Measurements from ENCODE around the gene HGD. TPM values are rescaled to one million over a fixed set of nuclear protein-coding genes. Genes with fewer than 3 reads are reported as not detected.

HGD gene
- total and polyA plus RNA-seq, 2 donors (not counting 1 experiment from before 2014, with no cell fraction given) = 0.75 to 0.91 TPM

GRCh38 chr3:120642368-120642948 is 39.6 kb downstream of the HGD start:
- no peak overlapping the region for H3K9ac ChIP-seq (ENCODE audit: low read length)
- no peaks in the 10 kb centered on the region for H3K4me1 Mint-ChIP-seq
- H3K27me3 Mint-ChIP-seq = peaks cover 10% of the 10 kb centered on the region
- ChIA-PET POLR2A (no interaction called here), CTCF (no interaction called here)
- H3K4me2 ChIP-seq (replicated peaks; ENCODE audit: low read depth, low read length, poor library complexity, severe bottlenecking) = no peak overlapping the region
- intact Hi-C loops (cut with micrococcal nuclease) = no loop called here
- no peaks in the 10 kb centered on the region for H3K79me2 ChIP-seq (ENCODE audit: control insufficient read depth, insufficient read depth, low read length)
- no peaks in the 10 kb centered on the region for H4K20me1 ChIP-seq (ENCODE audit: control insufficient read depth, insufficient read depth, low read length, poor library complexity, severe bottlenecking)
- no peaks in the 10 kb centered on the region for H3K27me3 ChIP-seq (replicated peaks in 1 of 4; ENCODE audit: control extremely low read depth in 1 of 4, control insufficient read depth in 3 of 4, insufficient read depth in 4 of 4, low read length in 3 of 4)
- no peak for TF ChIP-seq EZH2 (IDR thresholded peaks at IDR 0.05; ENCODE audit: borderline replicate concordance, insufficient read depth, low read depth, low read length, poor library complexity, severe bottlenecking)
- TF ChIP-seq, protein P1, sequence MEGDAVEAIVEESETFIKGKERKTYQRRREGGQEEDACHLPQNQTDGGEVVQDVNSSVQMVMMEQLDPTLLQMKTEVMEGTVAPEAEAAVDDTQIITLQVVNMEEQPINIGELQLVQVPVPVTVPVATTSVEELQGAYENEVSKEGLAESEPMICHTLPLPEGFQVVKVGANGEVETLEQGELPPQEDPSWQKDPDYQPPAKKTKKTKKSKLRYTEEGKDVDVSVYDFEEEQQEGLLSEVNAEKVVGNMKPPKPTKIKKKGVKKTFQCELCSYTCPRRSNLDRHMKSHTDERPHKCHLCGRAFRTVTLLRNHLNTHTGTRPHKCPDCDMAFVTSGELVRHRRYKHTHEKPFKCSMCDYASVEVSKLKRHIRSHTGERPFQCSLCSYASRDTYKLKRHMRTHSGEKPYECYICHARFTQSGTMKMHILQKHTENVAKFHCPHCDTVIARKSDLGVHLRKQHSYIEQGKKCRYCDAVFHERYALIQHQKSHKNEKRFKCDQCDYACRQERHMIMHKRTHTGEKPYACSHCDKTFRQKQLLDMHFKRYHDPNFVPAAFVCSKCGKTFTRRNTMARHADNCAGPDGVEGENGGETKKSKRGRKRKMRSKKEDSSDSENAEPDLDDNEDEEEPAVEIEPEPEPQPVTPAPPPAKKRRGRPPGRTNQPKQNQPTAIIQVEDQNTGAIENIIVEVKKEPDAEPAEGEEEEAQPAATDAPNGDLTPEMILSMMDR (IDR thresholded peaks at IDR 0.05) = no peak
- no peaks in the 10 kb centered on the region for H3K9me3 ChIP-seq (ENCODE audit: control extremely low read depth in 1 of 3, control insufficient read depth in 2 of 3, insufficient read depth in 1 of 3, low read length in 2 of 3)
- H3K27ac Mint-ChIP-seq = no peak overlapping the region
- H3K4me3 Mint-ChIP-seq = no peak overlapping the region
- no peak overlapping the region for H3K27ac ChIP-seq (ENCODE audit: low read length in 2 of 2)
- ATAC-seq (ENCODE audit: low read depth) (no peak), DNase-seq (no peak)
- H3K36me3 ChIP-seq (replicated peaks in 1 of 2; ENCODE audit: control extremely low read depth in 1 of 2, control insufficient read depth in 1 of 2, extremely low read depth in 1 of 2, insufficient read depth in 2 of 2, low read length in 1 of 2) = no peaks in the 10 kb centered on the region
- no peak overlapping the region for H2AFZ ChIP-seq (ENCODE audit: insufficient read depth, low read depth, low read length, poor library complexity, severe bottlenecking)
- WGBS (ENCODE audit: insufficient coverage) = 33% methylated on average over 4 of the region's 4 CpGs
- no peaks in the 10 kb centered on the region for H3K9me3 Mint-ChIP-seq (ENCODE audit: insufficient read depth)
- H3K4me1 ChIP-seq (ENCODE audit: control insufficient read depth in 2 of 2, insufficient read depth in 2 of 2, low read length in 2 of 2) = no peaks in the 10 kb centered on the region
- H3K4me3 ChIP-seq (ENCODE audit: control extremely low read depth in 1 of 5, extremely low read depth in 1 of 5, insufficient read depth in 1 of 5, low read depth in 2 of 5, low read length in 4 of 5) = no peak overlapping the region

DNA sequence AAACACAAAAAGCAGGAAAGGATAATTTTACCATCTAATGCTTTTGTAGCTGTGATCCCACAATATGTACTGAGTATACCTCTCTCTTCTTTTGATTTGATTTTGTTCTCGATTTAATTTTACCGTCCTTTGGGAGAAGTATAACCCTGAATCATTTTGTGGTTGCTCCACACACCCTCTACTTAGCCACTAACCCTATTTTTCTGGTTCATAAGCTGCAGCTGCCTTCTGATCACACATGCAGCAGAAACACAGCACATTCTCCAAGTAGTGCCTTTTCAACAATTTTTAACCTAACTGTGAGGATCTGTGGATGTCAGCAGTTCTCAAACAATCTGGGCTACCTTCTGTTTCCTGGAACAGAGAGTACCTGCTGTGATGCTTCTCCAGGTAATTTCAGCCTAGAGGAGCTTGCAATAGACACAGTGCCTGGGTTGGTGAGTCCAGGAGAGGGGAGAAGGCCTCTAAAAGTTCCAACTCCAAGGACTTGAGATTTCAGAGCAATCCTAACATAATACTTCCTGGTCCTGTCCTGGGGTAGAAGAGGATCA is 40.3 kb downstream of the HGD start:
- H3K4me3 ChIP-seq (ENCODE audit: control extremely low read depth in 1 of 5, extremely low read depth in 1 of 5, insufficient read depth in 1 of 5, low read depth in 2 of 5, low read length in 4 of 5) = no peak overlapping the region
- no peaks in the 10 kb centered on the region for H4K20me1 ChIP-seq (ENCODE audit: control insufficient read depth, insufficient read depth, low read length, poor library complexity, severe bottlenecking)
- H3K4me3 Mint-ChIP-seq = no peak overlapping the region
- H3K27me3 Mint-ChIP-seq = peaks cover 10% of the 10 kb centered on the region
- POLR2A ChIA-PET = no interaction called here
- no peak overlapping the region for H3K27ac Mint-ChIP-seq
- no peaks in the 10 kb centered on the region for H3K79me2 ChIP-seq (ENCODE audit: control insufficient read depth, insufficient read depth, low read length)
- no peaks in the 10 kb centered on the region for H3K27me3 ChIP-seq (replicated peaks in 1 of 4; ENCODE audit: control extremely low read depth in 1 of 4, control insufficient read depth in 3 of 4, insufficient read depth in 4 of 4, low read length in 3 of 4)
- H3K36me3 ChIP-seq (replicated peaks in 1 of 2; ENCODE audit: control extremely low read depth in 1 of 2, control insufficient read depth in 1 of 2, extremely low read depth in 1 of 2, insufficient read depth in 2 of 2, low read length in 1 of 2) = no peaks in the 10 kb centered on the region
- DNase-seq = no peak
- H3K9me3 Mint-ChIP-seq (ENCODE audit: insufficient read depth) = no peaks in the 10 kb centered on the region
- CTCF ChIA-PET = no interaction called here
- H3K4me1 ChIP-seq (ENCODE audit: control insufficient read depth in 2 of 2, insufficient read depth in 2 of 2, low read length in 2 of 2) = no peaks in the 10 kb centered on the region
- no peak for ATAC-seq (ENCODE audit: low read depth)
- WGBS (ENCODE audit: insufficient coverage) = no CpG with 5 or more reads among the region's 2 CpGs
- intact Hi-C loops (cut with micrococcal nuclease) = no loop called here
- TF ChIP-seq, protein P1 (IDR thresholded peaks at IDR 0.05) = no peak
- no peak for TF ChIP-seq EZH2 (IDR thresholded peaks at IDR 0.05; ENCODE audit: borderline replicate concordance, insufficient read depth, low read depth, low read length, poor library complexity, severe bottlenecking)
- H3K9me3 ChIP-seq (ENCODE audit: control extremely low read depth in 1 of 3, control insufficient read depth in 2 of 3, insufficient read depth in 1 of 3, low read length in 2 of 3) = no peaks in the 10 kb centered on the region
- H2AFZ ChIP-seq (ENCODE audit: insufficient read depth, low read depth, low read length, poor library complexity, severe bottlenecking) = no peak overlapping the region
- no peak overlapping the region for H3K9ac ChIP-seq (ENCODE audit: low read length)
- H3K4me1 Mint-ChIP-seq = no peaks in the 10 kb centered on the region
- H3K27ac ChIP-seq (ENCODE audit: low read length in 2 of 2) = no peak overlapping the region
- no peak overlapping the region for H3K4me2 ChIP-seq (replicated peaks; ENCODE audit: low read depth, low read length, poor library complexity, severe bottlenecking)

All from B cell (primary cell).